Neural cell (in vitro differentiated cells): ENCODE results near the gene COL4A1. TPM values are rescaled to one million over a fixed set of nuclear protein-coding genes. Genes with fewer than 3 reads are reported as not detected.

ENCODE experiments used
- H2AFZ ChIP-seq: fragments of 200-600, 300-800 bp; sonication (generic), shearing (Covaris generic); 2 replicates; pipeline ENCODE4 v1.6.0; 2014; ENCODE audit warnings: low read depth, mild to moderate bottlenecking, antibody characterized with exemption, low read length, moderate library complexity
- H3F3A ChIP-seq: fragments of 200-600 bp; shearing (Covaris generic); 2 replicates; pipeline ENCODE4 v1.6.1; 2016; ENCODE audit warnings: mild to moderate bottlenecking, moderate library complexity, mixed read lengths, antibody characterized with exemption, low read length; ENCODE audit not compliant: insufficient read depth, poor library complexity, severe bottlenecking
- H3K27ac ChIP-seq: fragments of 200-600, 300-800 bp; sonication (generic), shearing (Covaris generic); 2 replicates; pipeline ENCODE4 v1.5.1; 2014; ENCODE audit warnings: mild to moderate bottlenecking, low read length, moderate library complexity
- H3K27me3 ChIP-seq: fragments of 300-800, 200-600 bp; sonication (generic), shearing (Covaris generic); 2 replicates; pipeline ENCODE4 v1.6.0; 2014; ENCODE audit warnings: mild to moderate bottlenecking, low read depth, low read length, moderate library complexity; ENCODE audit not compliant: insufficient read depth
- H3K36me3 ChIP-seq: fragments of 300-800, 200-600 bp; sonication (generic), shearing (Covaris generic); 2 replicates; pipeline ENCODE4 v1.5.1; 2014; ENCODE audit warnings: mild to moderate bottlenecking, antibody characterized with exemption, low read length, moderate library complexity; ENCODE audit not compliant: insufficient read depth
- H3K4me2 ChIP-seq: fragments of 300-800, 200-600 bp; sonication (generic), shearing (Covaris generic); 2 replicates; pipeline ENCODE4 v1.6.0; 2014; ENCODE audit warnings: mild to moderate bottlenecking, low read length
- H3K4me3 ChIP-seq: fragments of 300-800, 200-600 bp; sonication (generic), shearing (Covaris generic); 2 replicates; pipeline ENCODE4 v1.5.1; 2014; ENCODE audit warnings: mild to moderate bottlenecking, low read length, moderate library complexity
- H3K79me2 ChIP-seq: fragments of 200-600 bp; shearing (Covaris generic); replicated peaks from 2 replicates; pipeline ENCODE4 v1.6.0; 2014; ENCODE audit warnings: mild to moderate bottlenecking, low read length, moderate library complexity; ENCODE audit not compliant: insufficient read depth
- H3K9ac ChIP-seq: fragments of 300-800, 200-600 bp; sonication (generic), shearing (Covaris generic); 2 replicates; pipeline ENCODE4 v1.6.1; 2016; ENCODE audit warnings: mild to moderate bottlenecking, low read length, mixed read lengths
- H3K9me2 ChIP-seq: fragments of 200-600 bp; shearing (Covaris generic); 2 replicates; pipeline ENCODE4 v1.6.1; 2016; ENCODE audit warnings: mild to moderate bottlenecking, low read length, mixed read lengths; ENCODE audit not compliant: insufficient read depth
- H3K9me3 ChIP-seq: fragments of 200-600, 300-800 bp; sonication (generic), shearing (Covaris generic); 2 replicates; pipeline ENCODE4 v1.6.1; 2016; ENCODE audit warnings: mild to moderate bottlenecking, mixed run types, low read length, moderate library complexity, mixed read lengths
- H4K20me1 ChIP-seq: fragments of 200-600 bp; shearing (Covaris generic); 2 replicates; pipeline ENCODE4 v1.6.1; 2016; ENCODE audit warnings: mild to moderate bottlenecking, mixed run types; ENCODE audit not compliant: insufficient read depth
- EP300 ChIP-seq: fragments of 450-650 bp; conservative IDR thresholded peaks from 2 replicates; pipeline ENCODE4 v1.6.1; 2014; ENCODE audit warnings: antibody characterized with exemption, mild to moderate bottlenecking, moderate library complexity; ENCODE audit not compliant: poor library complexity, severe bottlenecking
- EZH2 ChIP-seq: fragments of 200-600, 300-800 bp; shearing (Covaris generic), sonication (generic); IDR thresholded peaks from 2 replicates; pipeline ENCODE4 v1.6.1; 2014; ENCODE audit warnings: antibody characterized with exemption, low read length, borderline replicate concordance, mild to moderate bottlenecking; ENCODE audit not compliant: insufficient read depth, poor library complexity, severe bottlenecking
- MXI1 ChIP-seq: fragments of 450-650 bp; conservative IDR thresholded peaks from 2 replicates; pipeline ENCODE4 v1.6.1; 2014; ENCODE audit warnings: antibody characterized with exemption, mild to moderate bottlenecking; ENCODE audit not compliant: poor library complexity, severe bottlenecking
- POLR2AphosphoS5 ChIP-seq: IDR thresholded peaks from 2 replicates; pipeline ENCODE4 v1.6.1; 2012
- RAD21 ChIP-seq: fragments of 450-650 bp; conservative IDR thresholded peaks from 2 replicates; pipeline ENCODE4 v1.6.1; 2014; ENCODE audit warnings: antibody characterized with exemption, mild to moderate bottlenecking, moderate library complexity
- REST ChIP-seq: IDR thresholded peaks from 2 replicates; pipeline ENCODE4 v1.6.1; 2012; ENCODE audit warnings: borderline replicate concordance
- SMC3 ChIP-seq: fragments of 450-650 bp; conservative IDR thresholded peaks from 2 replicates; pipeline ENCODE4 v1.6.1; 2014; ENCODE audit warnings: antibody characterized with exemption, mild to moderate bottlenecking, moderate library complexity; ENCODE audit not compliant: poor library complexity
- TAF1 ChIP-seq: IDR thresholded peaks from 2 replicates; pipeline ENCODE4 v1.6.1; 2012; ENCODE audit warnings: low read depth
- polyA plus RNA-seq: library from polyadenylated mRNA; depleted of rRNA; stranded (reverse); fragments of >200 nt; gene quantifications from 2 replicates; pipeline ENCODE4 v1.2.3, GENCODE V29; 2014
- TF ChIP-seq, protein P1 (sequence below): fragments of 450-650 bp; IDR thresholded peaks from 2 replicates; pipeline ENCODE4 v1.5.1; 2014; ENCODE audit warnings: antibody characterized with exemption, mild to moderate bottlenecking, moderate library complexity; ENCODE audit not compliant: poor library complexity, severe bottlenecking

The COL4A1 gene
- polyA plus RNA-seq, 1 donor from 2014 or later = 13.1 TPM

DNA sequence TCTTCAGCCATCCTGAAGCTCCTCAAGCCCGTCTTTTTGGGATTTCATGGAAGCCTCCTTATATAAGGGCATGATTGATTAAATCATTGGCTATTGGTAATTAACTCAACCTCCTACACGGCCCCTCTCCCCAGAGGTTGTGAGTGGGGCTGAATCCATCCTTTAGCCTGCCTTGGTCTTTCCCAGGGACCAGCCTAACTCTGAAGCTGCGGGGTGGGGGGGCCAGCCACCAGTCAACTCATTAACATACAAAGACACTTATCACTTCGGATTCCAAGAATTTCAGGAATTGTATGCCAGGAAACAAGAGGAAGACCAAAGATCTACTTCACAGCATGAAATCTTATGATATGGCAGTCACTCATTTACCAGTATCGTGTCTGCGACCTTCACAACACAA lies 9.9 kb downstream of the COL4A1 start:
- Histone ChIP-seq H3K79me2 (no peaks in the 10 kb centered on the region), H3F3A (no peaks in the 10 kb centered on the region), H3K4me2 (no peak overlapping the region), H3K27me3 (no peaks in the 10 kb centered on the region), H3K4me3 (no peak overlapping the region), H3K9me3 (no peaks in the 10 kb centered on the region), H2AFZ (no peak overlapping the region), H4K20me1 (no peaks in the 10 kb centered on the region), H3K36me3 (no peaks in the 10 kb centered on the region), H3K27ac (no peak overlapping the region), H3K9ac (no peak overlapping the region), H3K9me2 (no peaks in the 10 kb centered on the region)
- no peak for TF ChIP-seq EP300
- no peak for TF ChIP-seq TAF1
- TF ChIP-seq, protein P1, sequence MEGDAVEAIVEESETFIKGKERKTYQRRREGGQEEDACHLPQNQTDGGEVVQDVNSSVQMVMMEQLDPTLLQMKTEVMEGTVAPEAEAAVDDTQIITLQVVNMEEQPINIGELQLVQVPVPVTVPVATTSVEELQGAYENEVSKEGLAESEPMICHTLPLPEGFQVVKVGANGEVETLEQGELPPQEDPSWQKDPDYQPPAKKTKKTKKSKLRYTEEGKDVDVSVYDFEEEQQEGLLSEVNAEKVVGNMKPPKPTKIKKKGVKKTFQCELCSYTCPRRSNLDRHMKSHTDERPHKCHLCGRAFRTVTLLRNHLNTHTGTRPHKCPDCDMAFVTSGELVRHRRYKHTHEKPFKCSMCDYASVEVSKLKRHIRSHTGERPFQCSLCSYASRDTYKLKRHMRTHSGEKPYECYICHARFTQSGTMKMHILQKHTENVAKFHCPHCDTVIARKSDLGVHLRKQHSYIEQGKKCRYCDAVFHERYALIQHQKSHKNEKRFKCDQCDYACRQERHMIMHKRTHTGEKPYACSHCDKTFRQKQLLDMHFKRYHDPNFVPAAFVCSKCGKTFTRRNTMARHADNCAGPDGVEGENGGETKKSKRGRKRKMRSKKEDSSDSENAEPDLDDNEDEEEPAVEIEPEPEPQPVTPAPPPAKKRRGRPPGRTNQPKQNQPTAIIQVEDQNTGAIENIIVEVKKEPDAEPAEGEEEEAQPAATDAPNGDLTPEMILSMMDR = no peak

- TF ChIP-seq SMC3 = no peak
- TF ChIP-seq EZH2 = no peak
- TF ChIP-seq POLR2AphosphoS5 = no peak
- no peak for TF ChIP-seq MXI1
- no peak for TF ChIP-seq RAD21
- TF ChIP-seq TAF1 = no peak
- no peak for TF ChIP-seq REST
- TF ChIP-seq EP300 = no peak
- TF ChIP-seq, protein P1 = no peak
- H3K9ac ChIP-seq = no peak overlapping the region
- no peaks in the 10 kb centered on the region for H3F3A ChIP-seq
- no peak overlapping the region for H2AFZ ChIP-seq
- no peaks in the 10 kb centered on the region for H3K9me3 ChIP-seq
- H4K20me1 ChIP-seq = no peaks in the 10 kb centered on the region
- H3K27ac ChIP-seq = no peak overlapping the region
- no peaks in the 10 kb centered on the region for H3K79me2 ChIP-seq
- H3K4me3 ChIP-seq = no peak overlapping the region
- H3K36me3 ChIP-seq = no peaks in the 10 kb centered on the region
- no peak overlapping the region for H3K4me2 ChIP-seq
- no peaks in the 10 kb centered on the region for H3K27me3 ChIP-seq
- H3K9me2 ChIP-seq = no peaks in the 10 kb centered on the region
Observed at GRCh38 chr13:110294622-110295021, 12.3 kb downstream of the COL4A1 start.
